WTC11 (cell line): Measurements from ENCODE around the gene CDK11A.
"Not testable (repeated sequence)": the region's sequence is repeated elsewhere in the genome, so short reads cannot be mapped to it uniquely, and the experiment has no call there.

Experiments used
- ESRRA ChIP-seq: sonication (generic); formaldehyde crosslinking; IDR thresholded peaks from 2 replicates; pipeline ENCODE4 v1.8.1; 2022; ENCODE audit warnings: mild to moderate bottlenecking, missing genetic modification reagents, borderline replicate concordance
- TF ChIP-seq, protein P1 (sequence below): fragments of 200-600 bp; IDR thresholded peaks from 2 replicates; pipeline ENCODE4 v1.8.0; 2022; ENCODE audit warnings: antibody characterized with exemption

DNA sequence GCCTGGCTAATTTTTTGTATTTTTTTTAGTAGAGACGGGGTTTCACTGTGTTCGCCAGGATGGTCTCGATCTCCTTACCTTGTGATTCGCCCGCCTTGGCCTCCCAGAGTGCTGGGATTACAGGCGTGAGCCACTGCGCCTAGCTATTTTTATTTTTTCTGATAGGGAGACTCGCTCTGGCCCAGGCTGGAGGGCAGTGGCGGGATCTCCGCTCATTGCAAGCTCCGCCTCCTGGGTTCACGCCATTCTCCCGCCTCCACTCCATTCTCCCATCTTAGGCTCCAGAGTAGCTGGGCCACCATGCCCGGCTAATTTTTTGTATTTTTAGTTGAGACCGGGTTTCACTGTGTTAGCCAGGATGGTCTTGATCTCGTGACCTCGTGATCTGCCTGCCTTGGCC lies 1.9 kb upstream of the CDK11A start:
- not testable (repeated sequence) for TF ChIP-seq ESRRA
- TF ChIP-seq, protein P1, sequence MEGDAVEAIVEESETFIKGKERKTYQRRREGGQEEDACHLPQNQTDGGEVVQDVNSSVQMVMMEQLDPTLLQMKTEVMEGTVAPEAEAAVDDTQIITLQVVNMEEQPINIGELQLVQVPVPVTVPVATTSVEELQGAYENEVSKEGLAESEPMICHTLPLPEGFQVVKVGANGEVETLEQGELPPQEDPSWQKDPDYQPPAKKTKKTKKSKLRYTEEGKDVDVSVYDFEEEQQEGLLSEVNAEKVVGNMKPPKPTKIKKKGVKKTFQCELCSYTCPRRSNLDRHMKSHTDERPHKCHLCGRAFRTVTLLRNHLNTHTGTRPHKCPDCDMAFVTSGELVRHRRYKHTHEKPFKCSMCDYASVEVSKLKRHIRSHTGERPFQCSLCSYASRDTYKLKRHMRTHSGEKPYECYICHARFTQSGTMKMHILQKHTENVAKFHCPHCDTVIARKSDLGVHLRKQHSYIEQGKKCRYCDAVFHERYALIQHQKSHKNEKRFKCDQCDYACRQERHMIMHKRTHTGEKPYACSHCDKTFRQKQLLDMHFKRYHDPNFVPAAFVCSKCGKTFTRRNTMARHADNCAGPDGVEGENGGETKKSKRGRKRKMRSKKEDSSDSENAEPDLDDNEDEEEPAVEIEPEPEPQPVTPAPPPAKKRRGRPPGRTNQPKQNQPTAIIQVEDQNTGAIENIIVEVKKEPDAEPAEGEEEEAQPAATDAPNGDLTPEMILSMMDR = not testable (repeated sequence)
